GM12878 (cell line): ENCODE measurements around the gene TFCP2. TPM values are rescaled to one million over a fixed set of nuclear protein-coding genes. Genes with fewer than 3 reads are reported as not detected.

ENCODE experiments used
- ATAC-seq: fragments of 200-7000 bp; cut with Tn5 transposase; 3 replicates; pipeline ENCODE4 v1.9.1; 2020; ENCODE audit warnings: mild to moderate bottlenecking, moderate library complexity
- BruUV-seq: library from RNA; stranded (reverse); fragments of 400-500 nt; replicated peaks from 2 replicates; lab custom pipeline; 2021; lab: Mats Ljungman, UMichigan
- CTCF ChIA-PET: fragments of 300-600 bp; sonication (Branson Sonifier 250); formaldehyde crosslinking; extraction: SDS; loops from one replicate; lab custom pipeline; 2021; ENCODE audit warnings: inconsistent platforms; lab: Yijun Ruan, JAX
- POLR2A ChIA-PET: fragments of 350-600 bp; formaldehyde crosslinking; extraction: SDS; loops from one replicate; lab custom pipeline; 2021; ENCODE audit warnings: inconsistent platforms; lab: Charles Lee
- RAD21 ChIA-PET: fragments of 300-600 bp; sonication (Branson Sonifier 250); formaldehyde crosslinking; loops from one replicate; lab custom pipeline; 2023; ENCODE audit warnings: antibody characterized with exemption; ENCODE audit not compliant: unreplicated experiment; lab: Charles Lee
- SMC1A ChIA-PET: fragments of 300-600 bp; sonication (Branson Sonifier 250); formaldehyde crosslinking; loops from one replicate; lab custom pipeline; 2023; ENCODE audit not compliant: unreplicated experiment, uncharacterized antibody; lab: Charles Lee
- DNase-seq: peaks from one replicate; pipeline ENCODE4 v3.0.0-alpha.2; 2011; ENCODE audit warnings: low read depth, low spot score
- FAIRE-seq: peaks from 3 replicates; lab custom pipeline; 2011; peaks lifted over from hg19 to GRCh38; lab: Jason Lieb, UNC
- H2AFZ ChIP-seq: 2 replicates; pipeline ENCODE4 v1.6.0; 2011; ENCODE audit warnings: low read depth, low read length, control low read depth; ENCODE audit not compliant: control insufficient read depth
- H3K27ac ChIP-seq: 2 replicates; pipeline ENCODE4 v1.5.1; 2011; ENCODE audit warnings: control low read depth; ENCODE audit not compliant: control insufficient read depth, insufficient read depth
- H3K27me3 ChIP-seq, 2 experiments: replicated peaks in 1 of 2; 2 replicates each; pipeline versions ENCODE4 v1.6.0 to v1.6.1; 2011; ENCODE audit warnings: low read length in 1 of 2; ENCODE audit not compliant: control insufficient read depth in 2 of 2, insufficient read depth in 2 of 2
- H3K36me3 ChIP-seq, 2 experiments: 2 replicates each; pipeline ENCODE4 v1.5.1; 2011; ENCODE audit warnings: low read length in 1 of 2; ENCODE audit not compliant: control insufficient read depth in 2 of 2, insufficient read depth in 2 of 2
- H3K4me1 ChIP-seq: 2 replicates; pipeline ENCODE4 v1.6.1; 2011; ENCODE audit warnings: mild to moderate bottlenecking, low read length, moderate library complexity, mixed read lengths; ENCODE audit not compliant: control insufficient read depth, insufficient read depth
- H3K4me2 ChIP-seq: 2 replicates; pipeline ENCODE4 v1.6.0; 2011; ENCODE audit warnings: control low read depth; ENCODE audit not compliant: control insufficient read depth, insufficient read depth
- H3K4me3 ChIP-seq: fragments of 200-600 bp; sonication (generic); 2 replicates; pipeline ENCODE4 v1.5.1; 2016
- H3K79me2 ChIP-seq: 2 replicates; pipeline ENCODE4 v1.6.0; 2011; ENCODE audit warnings: low read length; ENCODE audit not compliant: control insufficient read depth, insufficient read depth
- H3K9ac ChIP-seq: 2 replicates; pipeline ENCODE4 v1.8.0; 2011; ENCODE audit warnings: low read length, control low read depth, mixed read lengths; ENCODE audit not compliant: control insufficient read depth, insufficient read depth
- H3K9me3 ChIP-seq: replicated peaks from 3 replicates; pipeline ENCODE4 v1.5.1; 2011; ENCODE audit warnings: mild to moderate bottlenecking, low read length; ENCODE audit not compliant: control insufficient read depth, insufficient read depth
- H4K20me1 ChIP-seq: 2 replicates; pipeline ENCODE4 v1.6.0; 2011; ENCODE audit not compliant: control insufficient read depth, insufficient read depth
- BRCA1 ChIP-seq: IDR thresholded peaks from 2 replicates; pipeline ENCODE4 v1.6.1; 2011; ENCODE audit warnings: low read depth, low read length, improper control_type of control experiment
- CBX5 ChIP-seq: sonication (generic); IDR thresholded peaks from 2 replicates; pipeline ENCODE4 v1.6.1; 2016; ENCODE audit warnings: low read depth, moderate library complexity, mild to moderate bottlenecking, inconsistent platforms
- CREM ChIP-seq: IDR thresholded peaks from 2 replicates; pipeline ENCODE4 v1.6.1; 2014; ENCODE audit warnings: antibody characterized with exemption, low read depth
- GABPA ChIP-seq: IDR thresholded peaks from 2 replicates; pipeline ENCODE4 v1.6.1; 2014; ENCODE audit warnings: antibody characterized with exemption, low read depth, mild to moderate bottlenecking, inconsistent platforms
- KAT2A ChIP-seq: conservative IDR thresholded peaks from 2 replicates; pipeline ENCODE4 v1.6.1; 2011; ENCODE audit warnings: low read depth, low read length; ENCODE audit not compliant: control insufficient read depth
- KDM1A ChIP-seq: fragments of 200-600 bp; sonication (generic); IDR thresholded peaks from 2 replicates; pipeline ENCODE4 v1.6.1; 2016; ENCODE audit warnings: borderline replicate concordance
- NFXL1 ChIP-seq: fragments of 450-650 bp; IDR thresholded peaks from 2 replicates; pipeline ENCODE4 v1.6.1; 2017; ENCODE audit warnings: antibody characterized with exemption, mild to moderate bottlenecking, borderline replicate concordance
- NRF1 ChIP-seq: conservative IDR thresholded peaks from 2 replicates; pipeline ENCODE4 v1.6.1; 2011; ENCODE audit warnings: mild to moderate bottlenecking, low read depth, low read length, improper control_type of control experiment
- POLR2A ChIP-seq: IDR thresholded peaks from 2 replicates; pipeline ENCODE4 v1.6.1; 2011; ENCODE audit warnings: low read depth, mild to moderate bottlenecking, low read length
- POLR2AphosphoS5 ChIP-seq: IDR thresholded peaks from 2 replicates; pipeline ENCODE4 v1.6.1; 2011; ENCODE audit warnings: mild to moderate bottlenecking, low read length, inconsistent platforms
- SIX5 ChIP-seq: IDR thresholded peaks from 2 replicates; pipeline ENCODE4 v1.6.1; 2011; ENCODE audit warnings: mild to moderate bottlenecking, low read depth, low read length, moderate library complexity; ENCODE audit not compliant: severe bottlenecking
- SUPT20H ChIP-seq: IDR thresholded peaks from 2 replicates; pipeline ENCODE4 v1.6.1; 2011; ENCODE audit warnings: low read depth, mild to moderate bottlenecking, low read length, moderate library complexity, borderline replicate concordance; ENCODE audit not compliant: control insufficient read depth
- ZBTB4 ChIP-seq: fragments of 450-650 bp; formaldehyde crosslinking; IDR thresholded peaks from 2 replicates; pipeline ENCODE4 v1.4.0; 2022; ENCODE audit warnings: mild to moderate bottlenecking, moderate library complexity
- WGBS: methylation state at CpG from one replicate; pipeline ENCODE4 v1.1.6; 2016; ENCODE audit warnings: low lambda C conversion rate; ENCODE audit not compliant: insufficient replicate concordance, insufficient coverage; ENCODE audit errors: missing lambda C conversion rate; 5-methylcytosine and 5-hydroxymethylcytosine counted together
- in situ Hi-C: fragments of 300-500 bp; cut with MboI; formaldehyde crosslinking; loops from 9 replicates; pipeline ENCODE4 v1.14.3; 2018; ENCODE audit warnings: mixed read lengths
- intact Hi-C: fragments of 100-400 bp; cut with micrococcal nuclease; formaldehyde crosslinking; loops from one replicate; pipeline ENCODE4 v1.14.2; 2022; ENCODE audit not compliant: unreplicated experiment
- polyA plus RNA-seq, 11 experiments: library from polyadenylated mRNA; depleted of rRNA in 4 of 11; unstranded in 6 of 11; stranded (reverse) in 5 of 11; fragments of >200 nt; fragmentation: Nextera tagmentation in 4 of 11; fragmentation: Illumina TruSeq in 1 of 11; extraction: Ambion mirVana in 4 of 11; extraction: Trizol in 1 of 11; gene quantifications; 1 replicate in 1 of 11; 2 replicates in 10 of 11; pipeline versions ENCODE4 v1.2.1 to v1.2.3, GENCODE V29; 2011 to 2016; ENCODE audit warnings: inconsistent platforms in 2 of 11, missing spikeins in 2 of 11, low read depth in 1 of 11
- total RNA-seq, 4 experiments: library from RNA; depleted of rRNA in 3 of 4; stranded (reverse); fragments of >200 nt in 3 of 4; fragmentation: Illumina TruSeq in 1 of 4; extraction: Trizol in 1 of 4; gene quantifications; 2 replicates each; pipeline versions ENCODE4 v1.2.1 to v1.2.3, GENCODE V29; 2013 to 2021
- TF ChIP-seq, protein P1 (sequence below): fragments of 150-350 bp; IDR thresholded peaks from 2 replicates; pipeline ENCODE4 v1.6.1; 2014; ENCODE audit warnings: mild to moderate bottlenecking, low read depth, low read length
- TF ChIP-seq, protein P2 (sequence below): fragments of 450-650 bp; IDR thresholded peaks from 2 replicates; pipeline ENCODE4 v1.6.1; 2017; ENCODE audit warnings: mild to moderate bottlenecking

Gene TFCP2
- total and polyA plus RNA-seq, 10 of the 15 experiments (the other 5 are each of a cell fraction or from before 2014, with no cell fraction given), result 5.8 to 29.7 (median 14.2) TPM

- TF ChIP-seq, protein P1, sequence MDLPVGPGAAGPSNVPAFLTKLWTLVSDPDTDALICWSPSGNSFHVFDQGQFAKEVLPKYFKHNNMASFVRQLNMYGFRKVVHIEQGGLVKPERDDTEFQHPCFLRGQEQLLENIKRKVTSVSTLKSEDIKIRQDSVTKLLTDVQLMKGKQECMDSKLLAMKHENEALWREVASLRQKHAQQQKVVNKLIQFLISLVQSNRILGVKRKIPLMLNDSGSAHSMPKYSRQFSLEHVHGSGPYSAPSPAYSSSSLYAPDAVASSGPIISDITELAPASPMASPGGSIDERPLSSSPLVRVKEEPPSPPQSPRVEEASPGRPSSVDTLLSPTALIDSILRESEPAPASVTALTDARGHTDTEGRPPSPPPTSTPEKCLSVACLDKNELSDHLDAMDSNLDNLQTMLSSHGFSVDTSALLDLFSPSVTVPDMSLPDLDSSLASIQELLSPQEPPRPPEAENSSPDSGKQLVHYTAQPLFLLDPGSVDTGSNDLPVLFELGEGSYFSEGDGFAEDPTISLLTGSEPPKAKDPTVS, result no peak
- TF ChIP-seq POLR2A, result no peak
- TF ChIP-seq KDM1A, result no peak
- no peak for TF ChIP-seq KAT2A
- TF ChIP-seq, protein P2, sequence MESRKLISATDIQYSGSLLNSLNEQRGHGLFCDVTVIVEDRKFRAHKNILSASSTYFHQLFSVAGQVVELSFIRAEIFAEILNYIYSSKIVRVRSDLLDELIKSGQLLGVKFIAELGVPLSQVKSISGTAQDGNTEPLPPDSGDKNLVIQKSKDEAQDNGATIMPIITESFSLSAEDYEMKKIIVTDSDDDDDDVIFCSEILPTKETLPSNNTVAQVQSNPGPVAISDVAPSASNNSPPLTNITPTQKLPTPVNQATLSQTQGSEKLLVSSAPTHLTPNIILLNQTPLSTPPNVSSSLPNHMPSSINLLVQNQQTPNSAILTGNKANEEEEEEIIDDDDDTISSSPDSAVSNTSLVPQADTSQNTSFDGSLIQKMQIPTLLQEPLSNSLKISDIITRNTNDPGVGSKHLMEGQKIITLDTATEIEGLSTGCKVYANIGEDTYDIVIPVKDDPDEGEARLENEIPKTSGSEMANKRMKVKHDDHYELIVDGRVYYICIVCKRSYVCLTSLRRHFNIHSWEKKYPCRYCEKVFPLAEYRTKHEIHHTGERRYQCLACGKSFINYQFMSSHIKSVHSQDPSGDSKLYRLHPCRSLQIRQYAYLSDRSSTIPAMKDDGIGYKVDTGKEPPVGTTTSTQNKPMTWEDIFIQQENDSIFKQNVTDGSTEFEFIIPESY, result no peak
- TF ChIP-seq GABPA, result no peak
- TF ChIP-seq SUPT20H, result no peak
- no peak for TF ChIP-seq BRCA1
- TF ChIP-seq NFXL1, result no peak
Measured at GRCh38 chr12:51056242-51056641, 116.7 kb downstream of the TFCP2 start (continued).

- H3K36me3 ChIP-seq, result peaks cover 12 to 25% of the 10 kb centered on the region in 2 experiments
- ChIA-PET CTCF (interaction anchor here (0.6 to 1.4 kb wide), 2 partner anchors 198 to 286 kb away, joined by 3 to 4 read pairs; no protein-coding TSS in a partner anchor), SMC1A (interaction anchor here (0.7 kb wide), 1 partner anchor 18 kb away, joined by 3 read pairs; no protein-coding TSS in a partner anchor)
- no peak for TF ChIP-seq SIX5
- no peak for TF ChIP-seq ZBTB4
- no peak for TF ChIP-seq POLR2AphosphoS5
- TF ChIP-seq CBX5, result no peak
- TF ChIP-seq CREM, result no peak
- no peak for TF ChIP-seq NRF1
Measured at GRCh38 chr12:51055060-51055459, 117.9 kb downstream of the TFCP2 start.

More at GRCh38 chr12:51055060-51055459, 117.9 kb downstream of the TFCP2 start:
- Histone ChIP-seq H3K27me3 (no peaks in the 10 kb centered on the region), H3K4me2 (no peak overlapping the region), H3K4me3 (no peak overlapping the region), H3K9me3 (no peaks in the 10 kb centered on the region), H4K20me1 (no peaks in the 10 kb centered on the region), H3K27ac (no peak overlapping the region), H3K4me1 (no peaks in the 10 kb centered on the region), H3K9ac (no peak overlapping the region), H3K79me2 (peaks cover 4% of the 10 kb centered on the region), H2AFZ (no peak overlapping the region)
- ATAC-seq, result no peak
- intact Hi-C loops (no loop called here), in situ Hi-C loops (no loop called here)
- POLR2A ChIA-PET, result interaction anchor here (1.2 kb wide), 1 partner anchor 185 kb away, joined by 3 read pairs; no protein-coding TSS in a partner anchor
- RAD21 ChIA-PET, result no interaction called here
- 80% methylated on average over 2 of the region's 2 CpGs for WGBS
- FAIRE-seq, result no peak
- no TSS peak for BruUV-seq
- no peak for DNase-seq
